Tibial artery (tissue), 4 donors: ENCODE measurements around the gene TUFT1.

Experiments
- DNase-seq, 2 donors: peaks; one replicate each; pipeline ENCODE4 v3.0.0-alpha.2; 2019
- H3K27ac ChIP-seq, 2 donors: fragments of 200-600 bp; sonication (generic) in 1 of 2; 1 replicate in 1 of 2; 2 replicates in 1 of 2; pipeline ENCODE4 v1.5.1; 2018 to 2019; ENCODE audit warnings: mild to moderate bottlenecking in 1 of 2
- H3K27me3 ChIP-seq, 2 donors: fragments of 200-600 bp; sonication (generic) in 1 of 2; one replicate each; pipeline versions ENCODE4 v1.5.1 to v1.6.0; 2016 to 2019
- H3K36me3 ChIP-seq, 3 donors: fragments of 200-600 bp; sonication (generic) in 2 of 3; one replicate each; pipeline ENCODE4 v1.5.1; 2016 to 2019; ENCODE audit warnings: mild to moderate bottlenecking in 2 of 3
- H3K4me1 ChIP-seq, 4 donors: fragments of 200-600 bp; sonication (generic) in 2 of 4; 1 replicate in 3 of 4; 2 replicates in 1 of 4; pipeline ENCODE4 v1.5.1; 2016 to 2019
- H3K4me3 ChIP-seq, 2 donors: fragments of 200-600 bp; sonication (generic) in 1 of 2; 1 replicate in 1 of 2; 2 replicates in 1 of 2; pipeline ENCODE4 v1.5.1; 2018 to 2019; ENCODE audit warnings: mild to moderate bottlenecking in 2 of 2
- H3K9me3 ChIP-seq, 3 donors: fragments of 200-600 bp; sonication (generic) in 1 of 3; one replicate each; pipeline ENCODE4 v1.5.1; 2016 to 2019
- intact Hi-C: fragments of 100-400 bp; cut with DNase I; formaldehyde crosslinking; loops from one replicate; pipeline ENCODE4 v1.15.0; 2023; ENCODE audit warnings: low total_unique reads
- TF ChIP-seq, protein P1 (sequence below), 2 experiments: fragments of 200-600 bp in 1 of 2; fragments of 450-650 bp in 1 of 2; IDR thresholded peaks; one replicate each; pipeline ENCODE4 v1.5.1; 2017 to 2019; ENCODE audit warnings: antibody characterized with exemption in 2 of 2, mild to moderate bottlenecking in 1 of 2, moderate library complexity in 1 of 2

The TUFT1 gene

GRCh38 chr1:151606384-151606783 lies 66.3 kb downstream of the TUFT1 start:
- no peak overlapping the region for H3K27ac ChIP-seq
- TF ChIP-seq, protein P1, sequence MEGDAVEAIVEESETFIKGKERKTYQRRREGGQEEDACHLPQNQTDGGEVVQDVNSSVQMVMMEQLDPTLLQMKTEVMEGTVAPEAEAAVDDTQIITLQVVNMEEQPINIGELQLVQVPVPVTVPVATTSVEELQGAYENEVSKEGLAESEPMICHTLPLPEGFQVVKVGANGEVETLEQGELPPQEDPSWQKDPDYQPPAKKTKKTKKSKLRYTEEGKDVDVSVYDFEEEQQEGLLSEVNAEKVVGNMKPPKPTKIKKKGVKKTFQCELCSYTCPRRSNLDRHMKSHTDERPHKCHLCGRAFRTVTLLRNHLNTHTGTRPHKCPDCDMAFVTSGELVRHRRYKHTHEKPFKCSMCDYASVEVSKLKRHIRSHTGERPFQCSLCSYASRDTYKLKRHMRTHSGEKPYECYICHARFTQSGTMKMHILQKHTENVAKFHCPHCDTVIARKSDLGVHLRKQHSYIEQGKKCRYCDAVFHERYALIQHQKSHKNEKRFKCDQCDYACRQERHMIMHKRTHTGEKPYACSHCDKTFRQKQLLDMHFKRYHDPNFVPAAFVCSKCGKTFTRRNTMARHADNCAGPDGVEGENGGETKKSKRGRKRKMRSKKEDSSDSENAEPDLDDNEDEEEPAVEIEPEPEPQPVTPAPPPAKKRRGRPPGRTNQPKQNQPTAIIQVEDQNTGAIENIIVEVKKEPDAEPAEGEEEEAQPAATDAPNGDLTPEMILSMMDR (IDR thresholded peaks at IDR 0.05), result no peak
- intact Hi-C loops, result no loop called here
- H3K4me3 ChIP-seq, result no peak overlapping the region
- H3K4me1 ChIP-seq, result peaks cover 0 to 4% (median 0%) of the 10 kb centered on the region in 4 donors
- no peaks in the 10 kb centered on the region for H3K9me3 ChIP-seq
- no peak for DNase-seq
- peaks cover 0 to 7% of the 10 kb centered on the region in 2 donors for H3K27me3 ChIP-seq
- no peaks in the 10 kb centered on the region for H3K36me3 ChIP-seq

DNA sequence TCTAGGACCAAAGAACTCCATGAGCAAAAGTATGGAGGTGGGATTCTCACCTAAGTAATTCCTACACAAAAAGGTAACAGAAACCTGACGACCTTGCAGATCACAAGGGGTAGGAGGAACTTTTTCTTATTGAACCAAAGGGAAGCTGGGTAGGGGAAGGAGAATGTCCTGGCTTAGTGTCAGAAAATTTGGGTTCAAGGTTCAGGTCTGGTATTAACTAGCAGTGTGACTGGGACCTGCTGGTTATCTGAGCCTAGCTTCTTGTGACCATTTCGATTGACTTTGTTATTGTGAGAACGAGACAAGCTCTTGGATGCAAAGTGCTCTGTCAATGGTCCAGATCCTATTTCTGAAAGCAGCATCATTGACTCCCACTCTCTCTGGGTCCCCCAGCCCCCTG lies 66.7 kb downstream of the TUFT1 start:
- TF ChIP-seq, protein P1 (IDR thresholded peaks at IDR 0.05), result no peak
- peaks cover 0 to 7% (median 0%) of the 10 kb centered on the region in 4 donors for H3K4me1 ChIP-seq
- no peaks in the 10 kb centered on the region for H3K9me3 ChIP-seq
- no peak overlapping the region for H3K4me3 ChIP-seq
- H3K36me3 ChIP-seq, result no peaks in the 10 kb centered on the region
- H3K27ac ChIP-seq, result no peak overlapping the region
- peaks cover 0 to 5% of the 10 kb centered on the region in 2 donors for H3K27me3 ChIP-seq
- intact Hi-C loops, result no loop called here
- DNase-seq, result no peak

- no peak for DNase-seq
- Histone ChIP-seq H3K27me3 (peaks cover 0 to 4% of the 10 kb centered on the region in 2 donors), H3K4me1 (peaks cover 0 to 27% (median 7%) of the 10 kb centered on the region in 4 donors), H3K36me3 (peaks cover 0 to 4% (median 0%) of the 10 kb centered on the region in 3 donors), H3K27ac (no peak overlapping the region), H3K9me3 (no peaks in the 10 kb centered on the region), H3K4me3 (no peak overlapping the region)
- intact Hi-C loops, result loop anchor here (5.0 kb wide), 1 partner anchor 153 kb away; the partner anchor contains the start of gene POGZ
- TF ChIP-seq, protein P1 (IDR thresholded peaks at IDR 0.05), result no peak
Observed at GRCh38 chr1:151610142-151610541, 70.0 kb downstream of the TUFT1 start.

- intact Hi-C loops, result loop anchor here (5.0 kb wide), 1 partner anchor 154 kb away; the partner anchor contains the start of gene POGZ
- Histone ChIP-seq H3K4me1 (peaks cover 0 to 36% (median 7%) of the 10 kb centered on the region in 4 donors), H3K36me3 (peaks cover 0 to 6% (median 0%) of the 10 kb centered on the region in 3 donors), H3K4me3 (peak overlapping the region; percentile 99), H3K9me3 (no peaks in the 10 kb centered on the region), H3K27me3 (peaks cover 0 to 4% of the 10 kb centered on the region in 2 donors), H3K27ac (peak overlapping the region; percentile 97 to 98)
- TF ChIP-seq, protein P1 (IDR thresholded peaks at IDR 0.05), result no peak
- peak in 1 of 2 donors; percentile 73 for DNase-seq
Observed at GRCh38 chr1:151611288-151611790, 71.2 kb downstream of the TUFT1 start.

DNA sequence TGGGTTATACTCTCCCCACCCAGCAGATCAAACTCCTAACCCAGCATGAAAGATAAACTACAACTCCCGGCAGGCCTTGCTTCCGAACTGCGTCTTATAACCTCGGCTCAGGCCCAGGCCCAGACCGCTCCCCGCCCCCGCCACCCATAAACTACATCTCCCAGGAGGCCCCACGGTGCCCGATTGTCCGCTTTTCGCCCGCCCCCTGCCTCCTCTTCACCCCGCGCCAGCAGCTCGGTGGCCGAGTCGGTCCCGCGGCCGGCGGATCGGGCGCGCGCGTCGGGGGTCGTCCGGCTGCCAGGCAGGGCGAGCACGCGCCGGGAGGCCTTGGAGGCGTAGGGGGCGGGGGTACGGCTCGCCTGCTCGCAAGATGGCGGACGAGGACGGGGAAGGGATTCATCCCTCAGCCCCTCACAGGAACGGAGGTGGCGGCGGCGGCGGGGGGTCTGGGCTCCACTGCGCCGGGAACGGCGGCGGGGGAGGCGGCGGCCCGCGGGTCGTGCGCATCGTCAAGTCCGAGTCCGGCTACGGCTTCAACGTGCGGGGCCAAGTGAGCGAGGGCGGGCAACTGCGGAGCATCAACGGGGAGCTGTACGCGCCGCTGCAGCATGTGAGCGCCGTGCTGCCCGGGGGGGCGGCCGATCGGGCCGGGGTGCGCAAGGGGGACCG lies 71.9 kb downstream of the TUFT1 start, which contains the start of gene SNX27:
TSS of gene SNX27 (plus strand) at position 219 of the 669 bp plus-strand sequence. CDS start at position 371, 152 bp downstream.
- H3K27me3 ChIP-seq, result peaks cover 0 to 4% of the 10 kb centered on the region in 2 donors
- H3K36me3 ChIP-seq, result peaks cover 0 to 6% (median 0%) of the 10 kb centered on the region in 3 donors
- H3K4me1 ChIP-seq, result peaks cover 0 to 40% (median 7%) of the 10 kb centered on the region in 4 donors
- TF ChIP-seq, protein P1 (IDR thresholded peaks at IDR 0.05), result no peak
- H3K27ac ChIP-seq, result peak within 1 kb of the TSS; percentile 97 to 98
- DNase-seq, result peak; percentile 95 to 96
- intact Hi-C loops, result loop anchor here (5.0 kb wide), 1 partner anchor 155 kb away; the partner anchor contains the start of gene POGZ
- H3K9me3 ChIP-seq, result no peaks in the 10 kb centered on the region
- peak within 1 kb of the TSS; percentile 99 for H3K4me3 ChIP-seq
